Keratinocyte (primary cell): Measurements from ENCODE around the gene TCEANC. TPM values are rescaled to one million over a fixed set of nuclear protein-coding genes. Genes with fewer than 3 reads are reported as not detected.

Experiments used
- DNase-seq: peaks from one replicate; pipeline ENCODE4 v3.0.0-alpha.2; 2011; ENCODE audit warnings: low read depth, missing footprints, low spot score
- FAIRE-seq: peaks from 2 replicates; lab custom pipeline; 2011; peaks lifted over from hg19 to GRCh38; lab: Jason Lieb, UNC
- H2AFZ ChIP-seq: 2 replicates; pipeline ENCODE4 v1.6.0; 2012; ENCODE audit warnings: low read length, control low read depth, inconsistent platforms; ENCODE audit not compliant: control insufficient read depth
- H3K27ac ChIP-seq: 2 replicates; pipeline ENCODE4 v1.5.1; 2011; ENCODE audit warnings: low read length; ENCODE audit not compliant: control insufficient read depth, insufficient read depth
- H3K27me3 ChIP-seq: 3 replicates; pipeline ENCODE4 v1.6.0; 2011; ENCODE audit warnings: low read length; ENCODE audit not compliant: control insufficient read depth, insufficient read depth; ENCODE audit errors: extremely low read depth
- H3K36me3 ChIP-seq, 2 experiments: 2 replicates in 1 of 2; 3 replicates in 1 of 2; pipeline ENCODE4 v1.5.1; 2011; ENCODE audit warnings: low read length in 2 of 2, mild to moderate bottlenecking in 1 of 2; ENCODE audit not compliant: control insufficient read depth in 2 of 2, insufficient read depth in 2 of 2; ENCODE audit errors: extremely low read depth in 1 of 2
- H3K4me1 ChIP-seq: 3 replicates; pipeline ENCODE4 v1.5.1; 2011; ENCODE audit warnings: low read length; ENCODE audit not compliant: control insufficient read depth, insufficient read depth; ENCODE audit errors: extremely low read depth
- H3K4me2 ChIP-seq: 3 replicates; pipeline ENCODE4 v1.6.0; 2011; ENCODE audit warnings: low read depth, low read length; ENCODE audit not compliant: control insufficient read depth, insufficient read depth; ENCODE audit errors: extremely low read depth
- H3K4me3 ChIP-seq, 3 experiments: fragments of 200-600 bp in 1 of 3; sonication (generic) in 1 of 3; 2 replicates in 2 of 3; 3 replicates in 1 of 3; pipeline ENCODE4 v1.5.1; 2011 to 2016; ENCODE audit warnings: low read length in 3 of 3, mild to moderate bottlenecking in 3 of 3, control low read depth in 2 of 3, inconsistent platforms in 1 of 3, low read depth in 1 of 3, mixed read lengths in 1 of 3, mixed run types in 1 of 3, moderate library complexity in 1 of 3; ENCODE audit not compliant: control insufficient read depth in 2 of 3, insufficient read depth in 2 of 3; ENCODE audit errors: extremely low read depth in 1 of 3
- H3K79me2 ChIP-seq: 2 replicates; pipeline ENCODE4 v1.6.0; 2012; ENCODE audit warnings: low read length; ENCODE audit not compliant: control insufficient read depth, insufficient read depth
- H3K9ac ChIP-seq: 3 replicates; pipeline ENCODE4 v1.6.0; 2011; ENCODE audit warnings: low read length; ENCODE audit not compliant: control insufficient read depth, insufficient read depth; ENCODE audit errors: extremely low read depth
- H3K9me1 ChIP-seq: 3 replicates; pipeline ENCODE4 v1.6.0; 2011; ENCODE audit warnings: low read length; ENCODE audit not compliant: control insufficient read depth, insufficient read depth; ENCODE audit errors: extremely low read depth
- H3K9me3 ChIP-seq: 2 replicates; pipeline ENCODE4 v1.5.1; 2012; ENCODE audit warnings: low read depth, low read length; ENCODE audit not compliant: control insufficient read depth
- H4K20me1 ChIP-seq: 3 replicates; pipeline ENCODE4 v1.6.0; 2011; ENCODE audit warnings: low read length; ENCODE audit not compliant: control insufficient read depth, insufficient read depth; ENCODE audit errors: extremely low read depth
- EZH2 ChIP-seq: IDR thresholded peaks from one replicate; pipeline ENCODE4 v1.6.1; 2012; ENCODE audit warnings: inconsistent platforms, mild to moderate bottlenecking, low read length, moderate library complexity
- dilution Hi-C: fragments of 300-500 bp; cut with MboI; formaldehyde crosslinking; loops from one replicate; pipeline ENCODE4 v1.7.0; 2020; ENCODE audit warnings: low sequenced_read_pairs; ENCODE audit not compliant: extremely low pct_ligation_motif_present
- polyA plus RNA-seq, 5 experiments: library from polyadenylated mRNA; depleted of rRNA in 3 of 5; stranded (reverse) in 3 of 5; stranded (forward) in 1 of 5; unstranded in 1 of 5; fragments of >200 nt; gene quantifications; 1 replicate in 1 of 5; 2 replicates in 3 of 5; 3 replicates in 1 of 5; pipeline versions ENCODE4 v1.2.1 to v1.2.3, GENCODE V29; 2011 to 2012; ENCODE audit warnings: missing spikeins in 2 of 5, low read depth in 1 of 5, low replicate concordance in 1 of 5
- TF ChIP-seq, protein P1 (sequence below), 3 experiments: IDR thresholded peaks in 1 of 3; conservative IDR thresholded peaks in 1 of 3; optimal IDR thresholded peaks in 1 of 3; 2 replicates in 2 of 3; 3 replicates in 1 of 3; pipeline versions ENCODE3 to v1.5.1; 2011; ENCODE audit warnings: low read length in 3 of 3, mild to moderate bottlenecking in 3 of 3, moderate library complexity in 2 of 3, control low read depth in 1 of 3, inconsistent platforms in 1 of 3; ENCODE audit not compliant: insufficient read depth in 2 of 3; ENCODE audit errors: extremely low read depth in 1 of 3

The TCEANC gene
- polyA plus RNA-seq, 1 donor (not counting 4 experiments of a cell fraction or from before 2014, with no cell fraction given), result 1.8 TPM

DNA sequence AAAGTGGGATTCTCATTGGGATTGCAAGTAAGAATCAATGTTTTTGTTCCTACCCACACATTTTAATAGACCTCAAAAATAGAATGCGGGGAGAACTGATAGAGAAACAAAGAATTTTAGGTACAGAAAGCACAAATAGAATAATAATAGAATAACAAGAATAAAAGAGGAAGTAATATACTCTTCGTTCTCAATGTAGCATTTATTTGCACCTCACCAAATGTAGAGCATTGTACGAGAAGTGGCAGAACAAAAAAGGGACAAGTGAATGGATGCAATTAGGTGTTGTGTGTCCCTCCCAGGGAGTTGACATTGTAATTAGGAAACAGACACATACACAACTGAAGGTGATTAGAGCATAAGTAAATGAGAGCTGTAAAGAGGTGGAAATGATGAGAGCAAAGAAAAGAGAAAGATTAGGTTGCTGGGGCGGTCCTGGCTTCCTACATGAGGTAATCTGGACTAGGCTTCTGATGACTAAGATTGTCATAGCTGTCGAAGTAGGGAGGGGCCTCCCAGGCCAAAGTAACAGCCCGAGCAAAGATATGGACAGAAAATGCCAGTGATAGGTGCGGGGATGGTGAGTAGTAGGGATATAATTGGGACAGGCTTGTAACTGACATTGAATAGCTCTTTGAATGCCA lies 46.4 kb downstream of the TCEANC start:
- Histone ChIP-seq H3K27ac (no peak overlapping the region), H3K9ac (no peak overlapping the region), H3K4me3 (no peak overlapping the region), H3K79me2 (peaks cover 62% of the 10 kb centered on the region), H3K4me1 (peaks cover 26% of the 10 kb centered on the region), H3K36me3 (peaks cover 2 to 3% of the 10 kb centered on the region in 2 experiments), H4K20me1 (no peaks in the 10 kb centered on the region), H3K9me3 (no peaks in the 10 kb centered on the region), H3K4me2 (no peak overlapping the region), H3K27me3 (no peaks in the 10 kb centered on the region), H2AFZ (no peak overlapping the region), H3K9me1 (peaks cover 2% of the 10 kb centered on the region)
- peak; percentile 34 for FAIRE-seq
- DNase-seq, result no peak
- dilution Hi-C loops, result no loop called here
- TF ChIP-seq EZH2, result no peak
- TF ChIP-seq, protein P1, sequence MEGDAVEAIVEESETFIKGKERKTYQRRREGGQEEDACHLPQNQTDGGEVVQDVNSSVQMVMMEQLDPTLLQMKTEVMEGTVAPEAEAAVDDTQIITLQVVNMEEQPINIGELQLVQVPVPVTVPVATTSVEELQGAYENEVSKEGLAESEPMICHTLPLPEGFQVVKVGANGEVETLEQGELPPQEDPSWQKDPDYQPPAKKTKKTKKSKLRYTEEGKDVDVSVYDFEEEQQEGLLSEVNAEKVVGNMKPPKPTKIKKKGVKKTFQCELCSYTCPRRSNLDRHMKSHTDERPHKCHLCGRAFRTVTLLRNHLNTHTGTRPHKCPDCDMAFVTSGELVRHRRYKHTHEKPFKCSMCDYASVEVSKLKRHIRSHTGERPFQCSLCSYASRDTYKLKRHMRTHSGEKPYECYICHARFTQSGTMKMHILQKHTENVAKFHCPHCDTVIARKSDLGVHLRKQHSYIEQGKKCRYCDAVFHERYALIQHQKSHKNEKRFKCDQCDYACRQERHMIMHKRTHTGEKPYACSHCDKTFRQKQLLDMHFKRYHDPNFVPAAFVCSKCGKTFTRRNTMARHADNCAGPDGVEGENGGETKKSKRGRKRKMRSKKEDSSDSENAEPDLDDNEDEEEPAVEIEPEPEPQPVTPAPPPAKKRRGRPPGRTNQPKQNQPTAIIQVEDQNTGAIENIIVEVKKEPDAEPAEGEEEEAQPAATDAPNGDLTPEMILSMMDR (optimal IDR thresholded peaks at IDR 0.05 in 1 of 3, IDR thresholded peaks at IDR 0.05 in 1 of 3, conservative IDR thresholded peaks at IDR 0.05 in 1 of 3; ENCODE audit: extremely low read depth in 1 of 3, insufficient read depth in 2 of 3, low read length in 3 of 3), result no peak

DNA sequence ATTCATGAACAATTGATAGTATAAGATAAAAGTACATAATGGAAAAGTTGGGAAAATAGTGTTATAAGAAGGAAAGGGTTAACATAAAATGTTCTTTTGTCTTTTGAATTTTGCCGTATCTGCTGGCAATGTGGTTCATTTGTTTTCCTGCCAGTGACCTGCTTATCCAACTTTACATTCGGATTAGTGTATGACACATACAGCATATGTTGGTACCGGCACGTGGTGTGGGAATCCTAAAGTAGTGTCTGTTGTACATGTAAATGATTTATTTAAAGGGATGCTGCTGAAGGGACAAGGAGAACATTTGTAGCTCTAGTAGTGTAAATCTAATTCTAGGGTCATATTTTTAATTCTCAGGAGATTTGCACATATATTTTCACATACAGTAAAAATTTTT lies 47.4 kb downstream of the TCEANC start:
- dilution Hi-C loops, result no loop called here
- Histone ChIP-seq H4K20me1 (no peaks in the 10 kb centered on the region), H3K36me3 (no peaks in the 10 kb centered on the region), H3K9me1 (peaks cover 2% of the 10 kb centered on the region), H3K9me3 (no peaks in the 10 kb centered on the region), H3K27ac (no peak overlapping the region), H3K4me1 (peaks cover 22% of the 10 kb centered on the region), H3K27me3 (no peaks in the 10 kb centered on the region), H3K4me2 (no peak overlapping the region), H2AFZ (no peak overlapping the region), H3K79me2 (peaks cover 52% of the 10 kb centered on the region), H3K9ac (no peak overlapping the region), H3K4me3 (no peak overlapping the region)
- TF ChIP-seq EZH2, result no peak
- TF ChIP-seq, protein P1 (optimal IDR thresholded peaks at IDR 0.05 in 1 of 3, IDR thresholded peaks at IDR 0.05 in 1 of 3, conservative IDR thresholded peaks at IDR 0.05 in 1 of 3; ENCODE audit: extremely low read depth in 1 of 3, insufficient read depth in 2 of 3, low read length in 3 of 3), result no peak
- FAIRE-seq, result no peak
- DNase-seq, result no peak
